T-helper 17 cell (primary cell): ENCODE data around the gene SHANK1. TPM values are rescaled to one million over a fixed set of nuclear protein-coding genes. Genes with fewer than 3 reads are reported as not detected.
A peak's percentile ranks its signal among the peaks of the same experiment; 100 is the strongest.

Experiments
- ATAC-seq: fragments of 150-1000 bp; cut with Tn5 transposase; 2 replicates; pipeline ENCODE4 v1.10.0; 2021; ENCODE audit warnings: mild to moderate bottlenecking, moderate library complexity
- DNase-seq, 3 donors: peaks; one replicate each; pipeline versions ENCODE4 v3.0.0 to v3.0.0-alpha.2; 2020 to 2021
- H3K9me3 ChIP-seq: one replicate; pipeline ENCODE4 v1.7.0; 2013; ENCODE audit warnings: low read length, mild to moderate bottlenecking; ENCODE audit not compliant: control insufficient read depth, poor library complexity, severe bottlenecking
- H3K27ac Mint-ChIP-seq: one replicate; pipeline ENCODE4 v1.8.0; 2022; ENCODE audit warnings: mild to moderate bottlenecking, moderate library complexity, mixed read lengths
- H3K27me3 Mint-ChIP-seq: one replicate; pipeline ENCODE4 v1.8.0; 2022; ENCODE audit warnings: mixed read lengths
- H3K36me3 Mint-ChIP-seq: one replicate; pipeline ENCODE4 v1.8.0; 2022; ENCODE audit warnings: low read depth, mixed read lengths
- H3K4me1 Mint-ChIP-seq: one replicate; pipeline ENCODE4 v1.8.0; 2022; ENCODE audit warnings: mild to moderate bottlenecking, mixed read lengths
- H3K4me3 Mint-ChIP-seq: one replicate; pipeline ENCODE4 v1.8.0; 2022; ENCODE audit warnings: mild to moderate bottlenecking, moderate library complexity, mixed read lengths
- total RNA-seq, 4 donors: library from RNA in 2 of 4; stranded (reverse) in 2 of 4; gene quantifications; one replicate each; pipeline ENCODE4 v1.2.3 and lab custom pipeline; 2022 to 2026

SHANK1 gene
- total RNA-seq, 2 donors from 2014 or later = not detected

GRCh38 chr19:50724522-50725217 lies 5.1 kb upstream of the SHANK1 start:
- H3K4me3 Mint-ChIP-seq = peak overlapping the region; percentile 77
- no peak overlapping the region for H3K27ac Mint-ChIP-seq
- H3K36me3 Mint-ChIP-seq = peaks cover 6% of the 10 kb centered on the region
- peaks cover 16% of the 10 kb centered on the region for H3K4me1 Mint-ChIP-seq
- DNase-seq = peak; percentile 53 to 73 (median 57)
- H3K27me3 Mint-ChIP-seq = peaks cover 80% of the 10 kb centered on the region
- H3K9me3 ChIP-seq = no peaks in the 10 kb centered on the region
- ATAC-seq = peak; percentile 89

- Mint-ChIP-seq H3K4me3 (peak overlapping the region; percentile 61), H3K27me3 (peaks cover 80% of the 10 kb centered on the region), H3K36me3 (peaks cover 6% of the 10 kb centered on the region), H3K27ac (no peak overlapping the region), H3K4me1 (peaks cover 13% of the 10 kb centered on the region)
- no peaks in the 10 kb centered on the region for H3K9me3 ChIP-seq
- DNase-seq (no peak), ATAC-seq (no peak)
Observed at GRCh38 chr19:50723735-50724521, 4.3 kb upstream of the SHANK1 start.

- ATAC-seq (no peak), DNase-seq (no peak)
- peak within 1 kb of the TSS; percentile 61 for H3K4me3 Mint-ChIP-seq
- H3K27ac Mint-ChIP-seq = no peak within 1 kb of the TSS
- peaks cover 6% of the 10 kb centered on the region for H3K36me3 Mint-ChIP-seq
- H3K9me3 ChIP-seq = no peaks in the 10 kb centered on the region
- peaks cover 13% of the 10 kb centered on the region for H3K4me1 Mint-ChIP-seq
- H3K27me3 Mint-ChIP-seq = peaks cover 74% of the 10 kb centered on the region
Observed at GRCh38 chr19:50723069-50723468, 3.5 kb upstream of the SHANK1 start, which contains the start of gene CLEC11A. CLEC11A (plus strand) TSS chr19:50723364; CDS start chr19:50723526, 162 bp downstream.

GRCh38 chr19:50722201-50723013 lies 2.8 kb upstream of the SHANK1 start:
- H3K27me3 Mint-ChIP-seq = peaks cover 70% of the 10 kb centered on the region
- ATAC-seq (no peak), DNase-seq (no peak)
- peaks cover 13% of the 10 kb centered on the region for H3K4me1 Mint-ChIP-seq
- peak overlapping the region; percentile 1 for H3K4me3 Mint-ChIP-seq
- no peak overlapping the region for H3K27ac Mint-ChIP-seq
- no peaks in the 10 kb centered on the region for H3K9me3 ChIP-seq
- peaks cover 6% of the 10 kb centered on the region for H3K36me3 Mint-ChIP-seq

GRCh38 chr19:50721441-50722137 lies 2.0 kb upstream of the SHANK1 start:
- no peaks in the 10 kb centered on the region for H3K9me3 ChIP-seq
- DNase-seq (no peak), ATAC-seq (no peak)
- H3K27me3 Mint-ChIP-seq = peaks cover 66% of the 10 kb centered on the region
- no peak overlapping the region for H3K27ac Mint-ChIP-seq
- peaks cover 6% of the 10 kb centered on the region for H3K36me3 Mint-ChIP-seq
- H3K4me3 Mint-ChIP-seq = peak overlapping the region; percentile 13
- H3K4me1 Mint-ChIP-seq = peaks cover 13% of the 10 kb centered on the region

- peaks cover 13% of the 10 kb centered on the region for H3K4me1 Mint-ChIP-seq
- no peak for ATAC-seq
- no peak for DNase-seq
- peaks cover 6% of the 10 kb centered on the region for H3K36me3 Mint-ChIP-seq
- peaks cover 65% of the 10 kb centered on the region for H3K27me3 Mint-ChIP-seq
- H3K4me3 Mint-ChIP-seq = no peak overlapping the region
- H3K27ac Mint-ChIP-seq = no peak overlapping the region
- H3K9me3 ChIP-seq = no peaks in the 10 kb centered on the region
Observed at GRCh38 chr19:50720921-50721381, 1.3 kb upstream of the SHANK1 start.

GRCh38 chr19:50720181-50720920 lies 749 bp upstream of the SHANK1 start:
- H3K36me3 Mint-ChIP-seq = peaks cover 6% of the 10 kb centered on the region
- H3K27ac Mint-ChIP-seq = no peak overlapping the region
- H3K4me3 Mint-ChIP-seq = peak overlapping the region; percentile 64
- peaks cover 65% of the 10 kb centered on the region for H3K27me3 Mint-ChIP-seq
- no peak for DNase-seq
- H3K4me1 Mint-ChIP-seq = peaks cover 10% of the 10 kb centered on the region
- no peak for ATAC-seq
- no peaks in the 10 kb centered on the region for H3K9me3 ChIP-seq

GRCh38 chr19:50719119-50719435 lies 525 bp downstream of the SHANK1 start:
- no peaks in the 10 kb centered on the region for H3K9me3 ChIP-seq
- no peak for ATAC-seq
- Mint-ChIP-seq H3K36me3 (peaks cover 8% of the 10 kb centered on the region), H3K27me3 (peaks cover 74% of the 10 kb centered on the region), H3K4me3 (no peak overlapping the region), H3K4me1 (peaks cover 6% of the 10 kb centered on the region), H3K27ac (no peak overlapping the region)
- no peak for DNase-seq

GRCh38 chr19:50718255-50719118 lies 1.1 kb downstream of the SHANK1 start:
- H3K27me3 Mint-ChIP-seq = peaks cover 74% of the 10 kb centered on the region
- DNase-seq (no peak), ATAC-seq (no peak)
- H3K27ac Mint-ChIP-seq = no peak overlapping the region
- peaks cover 6% of the 10 kb centered on the region for H3K36me3 Mint-ChIP-seq
- H3K4me1 Mint-ChIP-seq = peaks cover 6% of the 10 kb centered on the region
- no peak overlapping the region for H3K4me3 Mint-ChIP-seq
- H3K9me3 ChIP-seq = no peaks in the 10 kb centered on the region

- no peak for DNase-seq
- no peaks in the 10 kb centered on the region for H3K9me3 ChIP-seq
- H3K27ac Mint-ChIP-seq = no peak overlapping the region
- H3K4me3 Mint-ChIP-seq = peak overlapping the region; percentile 74
- peaks cover 74% of the 10 kb centered on the region for H3K27me3 Mint-ChIP-seq
- H3K36me3 Mint-ChIP-seq = peaks cover 6% of the 10 kb centered on the region
- no peak for ATAC-seq
- H3K4me1 Mint-ChIP-seq = peaks cover 6% of the 10 kb centered on the region
Observed at GRCh38 chr19:50717891-50718254, 1.7 kb downstream of the SHANK1 start.

GRCh38 chr19:50717026-50717723 lies 2.4 kb downstream of the SHANK1 start:
- Mint-ChIP-seq H3K27me3 (peaks cover 74% of the 10 kb centered on the region), H3K27ac (no peak overlapping the region), H3K36me3 (peaks cover 6% of the 10 kb centered on the region), H3K4me1 (peaks cover 6% of the 10 kb centered on the region), H3K4me3 (peak overlapping the region; percentile 74)
- H3K9me3 ChIP-seq = no peaks in the 10 kb centered on the region
- DNase-seq (no peak), ATAC-seq (no peak)
